ENCODE measurements around the gene GLB1L. TPM values are rescaled to one million over a fixed set of nuclear protein-coding genes. Genes with fewer than 3 reads are reported as not detected.

GLB1L gene
- total RNA-seq, 1 donor from 2014 or later = 11.8 TPM

GRCh38 chr2:219291910-219292490 is 46.8 kb upstream of the GLB1L start:
- Mint-ChIP-seq H3K4me3 (ENCODE audit: low read depth) (no peak overlapping the region), H3K4me1 (ENCODE audit: low read depth) (peaks cover 3% of the 10 kb centered on the region), H3K36me3 (ENCODE audit: insufficient read depth) (no peaks in the 10 kb centered on the region), H3K27me3 (peaks cover 15% of the 10 kb centered on the region), H3K9me3 (ENCODE audit: low read depth) (no peaks in the 10 kb centered on the region), H3K27ac (no peak overlapping the region)
- no peak for TF ChIP-seq CTCF (IDR thresholded peaks at IDR 0.05; ENCODE audit: unreplicated experiment)
- no peak for DNase-seq (ENCODE audit: low spot score, unreplicated experiment)

GRCh38 chr2:219291394-219291793 is 46.1 kb upstream of the GLB1L start:
- no peak for TF ChIP-seq CTCF (IDR thresholded peaks at IDR 0.05; ENCODE audit: unreplicated experiment)
- H3K27me3 Mint-ChIP-seq = peaks cover 13% of the 10 kb centered on the region
- no peaks in the 10 kb centered on the region for H3K36me3 Mint-ChIP-seq (ENCODE audit: insufficient read depth)
- H3K9me3 Mint-ChIP-seq (ENCODE audit: low read depth) = no peaks in the 10 kb centered on the region
- H3K4me3 Mint-ChIP-seq (ENCODE audit: low read depth) = no peak overlapping the region
- H3K4me1 Mint-ChIP-seq (ENCODE audit: low read depth) = peaks cover 3% of the 10 kb centered on the region
- no peak overlapping the region for H3K27ac Mint-ChIP-seq
- no peak for DNase-seq (ENCODE audit: low spot score, unreplicated experiment)

DNA sequence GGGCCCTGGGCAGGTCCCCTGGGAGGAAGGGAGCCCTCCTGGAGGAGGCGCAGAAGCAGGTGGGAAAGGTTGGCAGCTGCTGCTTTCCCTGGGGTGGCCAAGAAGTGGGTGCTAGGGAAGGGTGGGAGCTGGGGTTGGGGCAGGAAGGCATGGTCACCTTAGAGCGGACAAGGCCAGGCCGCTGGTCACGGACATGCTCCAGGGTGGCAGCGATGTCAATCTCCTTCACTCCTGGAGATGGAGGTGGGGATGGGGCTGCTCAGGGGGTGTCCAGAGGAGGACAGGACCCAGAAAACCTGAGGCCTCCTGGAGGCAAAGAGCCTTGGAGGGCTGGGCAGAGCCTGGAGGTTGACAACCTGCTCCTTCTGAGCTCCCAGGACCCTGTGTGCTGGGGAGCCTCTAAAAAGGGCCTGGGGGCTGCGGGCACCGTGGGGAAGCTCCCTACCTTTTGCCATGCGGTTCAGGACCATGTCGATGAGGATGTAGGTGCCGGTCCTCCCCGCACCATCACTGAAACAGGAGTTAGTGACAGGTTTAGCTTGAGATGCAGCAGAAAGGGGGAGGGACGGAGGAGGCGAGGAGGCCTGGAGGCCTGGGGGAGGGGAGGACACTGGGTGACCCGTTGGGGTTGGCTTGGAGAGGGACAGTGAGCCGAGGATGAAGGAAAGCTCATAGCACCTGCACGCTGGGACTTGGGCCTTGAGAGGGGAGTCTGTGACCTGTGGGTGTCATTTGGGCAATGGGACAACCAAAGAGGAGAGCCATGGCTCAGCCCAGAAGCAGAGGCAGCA is 45.3 kb upstream of the GLB1L start:
- no peak overlapping the region for H3K27ac Mint-ChIP-seq

GRCh38 chr2:219289537-219290361 is 44.5 kb upstream of the GLB1L start:
- Mint-ChIP-seq H3K27me3 (peaks cover 6% of the 10 kb centered on the region), H3K36me3 (ENCODE audit: insufficient read depth) (peaks cover 1% of the 10 kb centered on the region), H3K9me3 (ENCODE audit: low read depth) (no peaks in the 10 kb centered on the region), H3K4me3 (ENCODE audit: low read depth) (no peak overlapping the region), H3K4me1 (ENCODE audit: low read depth) (peaks cover 3% of the 10 kb centered on the region), H3K27ac (no peak overlapping the region)
- DNase-seq (ENCODE audit: low spot score, unreplicated experiment) = no peak
- no peak for TF ChIP-seq CTCF (IDR thresholded peaks at IDR 0.05; ENCODE audit: unreplicated experiment)

More for the DNA sequence above, 45.3 kb upstream of the GLB1L start:
- Mint-ChIP-seq H3K9me3 (ENCODE audit: low read depth) (no peaks in the 10 kb centered on the region), H3K4me1 (ENCODE audit: low read depth) (peaks cover 3% of the 10 kb centered on the region), H3K27me3 (peaks cover 7% of the 10 kb centered on the region), H3K4me3 (ENCODE audit: low read depth) (no peak overlapping the region), H3K36me3 (ENCODE audit: insufficient read depth) (no peaks in the 10 kb centered on the region)
- DNase-seq (ENCODE audit: low spot score, unreplicated experiment) = no peak
- no peak for TF ChIP-seq CTCF (IDR thresholded peaks at IDR 0.05; ENCODE audit: unreplicated experiment)

DNA sequence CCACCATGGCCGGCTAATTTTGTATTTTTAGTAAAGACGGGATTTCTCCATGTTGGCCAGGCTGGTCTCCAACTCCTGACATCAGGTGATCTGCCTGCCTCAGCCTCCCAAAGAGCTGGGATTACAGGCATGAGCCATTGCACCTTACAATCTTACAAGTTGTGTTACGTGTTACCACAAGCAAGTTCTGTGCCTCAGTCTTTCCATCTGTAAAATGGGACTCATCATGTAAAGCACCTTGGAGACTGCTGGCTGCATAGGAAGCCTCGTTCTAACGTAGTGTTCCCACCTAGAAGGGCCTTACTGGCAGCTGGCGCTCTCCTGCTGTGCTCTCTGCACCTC is 43.9 kb upstream of the GLB1L start:
- Mint-ChIP-seq H3K9me3 (ENCODE audit: low read depth) (no peaks in the 10 kb centered on the region), H3K36me3 (ENCODE audit: insufficient read depth) (peaks cover 1% of the 10 kb centered on the region), H3K27ac (no peak overlapping the region), H3K27me3 (peaks cover 6% of the 10 kb centered on the region), H3K4me3 (ENCODE audit: low read depth) (no peak overlapping the region), H3K4me1 (ENCODE audit: low read depth) (no peaks in the 10 kb centered on the region)
- DNase-seq (ENCODE audit: low spot score, unreplicated experiment) = no peak
- no peak for TF ChIP-seq CTCF (IDR thresholded peaks at IDR 0.05; ENCODE audit: unreplicated experiment)

Measured in progenitor cell of endocrine pancreas (in vitro differentiated cells).